NAMALWA (cell line): ENCODE data around the gene MTSS2.
"Not testable (repeated sequence)": the region's sequence is repeated elsewhere in the genome, so short reads cannot be mapped to it uniquely, and the experiment has no call there.

Experiments used
- DNase-seq: peaks from one replicate; pipeline ENCODE4 v3.0.0-alpha.2; 2015; ENCODE audit warnings: low spot score

MTSS2 gene

GRCh38 chr16:70651524-70651923, 34.3 kb downstream of the MTSS2 start:
- no peak for DNase-seq

DNA sequence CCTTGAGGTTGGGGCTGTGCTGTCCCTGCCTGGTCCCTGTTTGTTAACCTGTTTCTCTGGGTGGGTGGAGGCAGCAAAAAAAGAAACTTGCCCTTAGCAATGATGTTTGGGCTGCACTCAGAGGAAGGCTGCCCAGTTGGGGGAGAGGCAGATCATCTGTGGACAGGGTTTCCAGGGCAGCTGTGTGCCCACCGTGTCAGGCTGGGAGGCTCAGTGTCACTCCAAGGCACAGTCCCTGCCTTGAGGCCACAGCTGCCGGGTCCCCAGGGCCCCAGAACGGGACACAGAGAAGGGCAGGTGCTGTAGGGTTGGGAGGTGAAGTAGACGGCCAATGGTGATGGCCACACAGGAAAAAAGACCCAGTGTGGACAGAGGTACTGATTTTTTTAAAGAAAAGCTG, 35.6 kb downstream of the MTSS2 start:
- no peak for DNase-seq

- DNase-seq: no peak
Measured at GRCh38 chr16:70649300-70649699, 36.6 kb downstream of the MTSS2 start.

GRCh38 chr16:70648606-70649005, 37.2 kb downstream of the MTSS2 start:
- DNase-seq: no peak

DNA sequence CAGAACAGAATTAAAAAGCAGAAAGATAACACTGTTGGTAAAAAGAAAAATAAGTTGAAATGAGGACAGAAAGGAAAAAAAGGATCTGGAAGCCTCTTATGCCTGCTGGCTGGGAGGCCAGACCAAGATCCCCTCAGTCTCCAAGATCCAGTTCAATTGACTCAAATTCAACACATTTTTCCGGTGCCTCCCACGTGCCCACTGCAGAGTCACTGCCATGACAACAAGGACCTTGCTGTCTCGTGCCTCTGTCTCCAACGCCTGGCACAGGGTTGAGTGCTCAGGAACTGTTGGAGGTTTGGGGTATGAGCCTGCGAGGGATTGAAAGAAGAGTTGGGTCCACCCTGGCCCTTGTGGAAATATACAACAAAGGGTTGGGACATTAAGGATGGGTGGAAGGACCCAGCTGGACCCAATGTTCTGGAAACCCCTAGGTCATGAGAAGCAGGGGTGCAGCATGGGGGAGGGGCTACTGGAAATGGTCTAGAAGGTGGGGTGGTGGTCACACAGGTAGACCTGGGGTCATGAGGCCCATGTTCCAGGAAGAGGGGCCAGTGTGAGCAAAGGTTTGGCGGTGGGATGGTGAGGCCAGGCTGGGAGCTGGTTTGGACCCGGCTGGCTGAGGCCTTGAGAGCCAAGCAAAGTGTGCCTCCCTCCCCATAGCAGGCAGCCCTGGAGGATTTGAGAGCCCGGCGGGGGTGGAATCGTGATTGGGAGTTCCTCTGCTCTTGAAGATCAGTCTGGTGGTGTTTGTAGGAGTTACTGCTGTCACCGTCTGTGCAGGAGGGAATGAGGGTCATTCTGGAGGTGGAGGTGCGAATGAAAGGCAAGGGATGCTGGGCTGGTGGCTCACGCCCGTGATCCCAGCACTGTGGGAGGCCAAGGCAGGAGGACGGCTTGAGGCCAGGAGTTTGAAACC, 38.2 kb downstream of the MTSS2 start:
- DNase-seq: no peak

DNA sequence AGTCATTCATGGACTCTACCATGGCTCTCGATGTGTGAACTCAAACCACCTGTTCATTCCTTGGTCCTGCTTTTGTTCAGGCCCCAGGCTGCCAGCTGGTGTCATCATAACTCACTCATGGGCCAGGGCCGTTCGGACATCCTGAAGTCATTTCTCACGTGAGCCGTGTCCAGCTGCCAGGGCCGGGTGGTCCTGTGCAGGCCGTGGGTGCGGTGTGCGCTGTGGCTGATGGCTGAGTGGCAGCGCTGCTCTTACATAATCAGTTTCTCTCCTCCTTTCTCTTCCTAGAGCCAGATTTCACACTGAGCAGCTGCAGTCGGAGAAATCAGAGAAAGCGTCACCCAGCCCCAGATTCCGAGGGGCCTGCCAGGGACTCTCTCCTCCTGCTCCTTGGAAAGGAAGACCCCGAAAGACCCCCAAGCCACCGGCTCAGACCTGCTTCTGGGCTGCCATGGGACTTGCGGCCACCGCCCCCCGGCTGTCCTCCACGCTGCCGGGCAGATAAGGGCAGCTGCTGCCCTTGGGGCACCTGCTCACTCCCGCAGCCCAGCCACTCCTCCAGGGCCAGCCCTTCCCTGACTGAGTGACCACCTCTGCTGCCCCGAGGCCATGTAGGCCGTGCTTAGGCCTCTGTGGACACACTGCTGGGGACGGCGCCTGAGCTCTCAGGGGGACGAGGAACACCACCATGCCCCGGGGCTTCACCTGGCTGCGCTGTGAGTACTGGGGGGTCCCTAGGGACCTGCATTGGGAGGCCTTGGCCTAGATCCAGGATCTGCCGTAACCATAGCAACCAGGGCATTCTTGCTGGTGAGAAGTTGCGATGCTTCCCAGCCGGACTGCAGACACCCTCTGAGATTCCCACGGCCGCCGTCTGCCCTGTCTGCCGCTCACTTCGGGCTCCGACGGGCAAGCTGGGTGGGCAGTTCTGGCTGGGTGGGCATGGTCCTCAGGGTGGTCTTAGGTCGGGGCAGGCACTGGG, 39.3 kb downstream of the MTSS2 start, which contains the start of gene IL34:
TSS of gene IL34 (plus strand) at position 300 of the 982 bp plus-strand sequence. CDS start at position 689, 389 bp downstream.
- no peak for DNase-seq

DNA sequence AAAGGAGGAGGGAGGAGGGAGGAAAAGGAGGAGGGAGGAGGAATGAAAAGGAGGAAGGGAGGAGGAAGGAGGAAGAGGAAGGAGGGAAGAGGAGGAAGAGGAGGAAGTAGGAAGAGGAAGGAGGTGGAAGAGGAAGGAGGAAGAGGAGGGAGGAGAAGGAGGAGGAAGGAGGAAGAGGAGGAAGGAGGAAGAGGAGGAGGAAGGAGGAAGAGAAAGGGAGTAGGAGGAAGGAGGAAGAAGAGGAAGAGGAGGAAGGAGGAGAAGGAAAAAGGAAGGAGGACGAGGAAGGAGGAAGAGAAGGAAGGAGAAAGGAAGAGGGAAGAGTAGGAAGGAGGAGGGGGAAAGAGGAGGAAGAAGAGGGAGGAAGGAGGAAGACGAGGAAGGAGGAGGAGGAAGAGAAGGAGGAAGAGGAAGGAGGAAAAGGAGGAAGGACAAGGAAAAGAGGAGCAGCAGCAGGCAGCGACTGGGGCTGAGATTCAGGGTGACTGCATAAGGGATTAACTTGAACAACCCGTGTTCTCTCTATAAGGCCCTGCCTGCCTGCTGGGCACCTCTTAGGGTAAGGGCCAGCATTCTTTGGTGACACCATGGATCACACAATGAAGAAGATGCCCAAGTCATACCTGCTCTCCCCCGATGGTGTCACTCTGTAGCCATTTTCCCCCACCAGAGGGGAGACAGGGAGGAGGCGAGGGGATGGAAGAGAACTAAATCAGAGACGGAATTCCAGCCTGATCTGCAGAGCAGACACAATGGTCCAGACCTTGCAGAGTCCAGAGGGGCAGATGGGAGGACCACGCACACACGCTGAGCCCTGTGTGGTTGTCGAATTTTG, 40.9 kb downstream of the MTSS2 start:
- no peak for DNase-seq

GRCh38 chr16:70643264-70643663, 42.6 kb downstream of the MTSS2 start:
- DNase-seq: not testable (repeated sequence)

DNA sequence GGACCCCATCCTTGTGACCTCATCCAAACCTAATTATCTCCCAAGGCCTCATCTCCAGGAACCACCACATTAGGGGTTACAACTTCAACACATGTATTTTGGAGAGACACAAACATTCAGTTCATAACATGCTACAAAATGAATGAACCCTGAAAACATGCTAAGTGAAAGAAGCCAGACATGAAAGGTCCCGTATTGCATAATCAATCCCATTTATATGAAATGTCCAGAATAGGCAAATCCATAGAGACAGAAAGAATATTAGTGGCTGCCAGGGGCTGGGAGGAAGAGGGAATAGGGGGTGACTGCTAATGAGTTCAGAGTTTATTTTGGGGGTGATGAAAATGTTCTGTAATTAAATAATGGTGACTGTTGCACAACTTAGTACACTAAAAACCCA, 43.2 kb downstream of the MTSS2 start:
- no peak for DNase-seq

- DNase-seq: no peak
Measured at GRCh38 chr16:70638814-70639792, 46.8 kb downstream of the MTSS2 start.
